Measurements from ENCODE around the gene MIER2. TPM values are rescaled to one million over a fixed set of nuclear protein-coding genes. Genes with fewer than 3 reads are reported as not detected.

MIER2 gene
- polyA plus RNA-seq, 4 donors: 10.3 to 18.9 (median 14.4) TPM

DNA sequence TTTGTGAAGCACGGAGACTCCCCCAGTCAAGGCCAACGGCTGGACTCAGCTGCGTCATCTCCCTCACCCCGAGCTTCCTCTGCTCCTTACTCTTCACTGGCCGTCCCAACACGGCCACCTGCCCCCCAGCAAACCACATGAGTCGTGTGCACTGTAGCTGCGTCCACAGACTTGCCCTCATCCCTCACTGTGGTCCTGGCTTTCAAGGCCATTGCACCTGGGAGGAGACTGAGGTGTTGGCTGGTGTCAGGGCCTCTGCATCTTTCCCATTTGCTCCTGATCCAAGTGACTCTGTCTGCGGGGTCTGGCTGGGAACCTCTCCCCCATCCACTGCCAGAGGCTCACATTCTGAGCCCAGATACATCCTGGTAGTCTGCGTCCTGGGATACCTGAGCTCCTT lies 64.9 kb downstream of the MIER2 start:
- no peak for FAIRE-seq
- Histone ChIP-seq H3K36me3 (ENCODE audit: control insufficient read depth in 3 of 3, insufficient read depth in 2 of 3, low read depth in 1 of 3, low read length in 3 of 3) (peaks cover 0 to 3% (median 0%) of the 10 kb centered on the region in 3 donors), H3K27ac (ENCODE audit: low read depth in 1 of 3, low read length in 2 of 3) (no peak overlapping the region)

DNA sequence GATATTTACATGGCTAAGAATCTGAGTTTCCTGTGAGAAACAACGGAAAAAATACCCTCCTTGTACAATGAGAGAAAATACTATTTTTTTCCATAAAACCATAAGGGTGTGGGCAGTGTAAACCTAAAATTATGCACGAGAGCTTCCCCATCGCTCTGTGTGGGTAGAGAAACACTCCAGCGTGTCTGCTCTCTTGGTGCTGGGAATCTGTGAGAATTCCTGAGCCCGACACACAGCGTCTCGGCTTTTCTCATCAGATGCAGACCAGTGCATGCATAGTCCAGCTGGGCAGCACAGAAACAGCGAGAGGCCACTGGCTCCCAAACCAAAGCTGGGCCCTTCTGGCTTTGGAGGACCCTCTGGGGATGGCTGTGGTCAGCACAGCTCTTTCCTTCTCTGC lies 65.4 kb downstream of the MIER2 start:
- Histone ChIP-seq H3K4me1 (ENCODE audit: control insufficient read depth in 3 of 3, insufficient read depth in 2 of 3, low read depth in 1 of 3, low read length in 2 of 3) (no peaks in the 10 kb centered on the region), H3K27ac (ENCODE audit: low read depth in 1 of 3, low read length in 2 of 3) (no peak overlapping the region), H3K27me3 (ENCODE audit: control insufficient read depth in 3 of 3, insufficient read depth in 3 of 3, low read length in 3 of 3) (peaks cover 0 to 2% (median 0%) of the 10 kb centered on the region in 3 donors), H3K36me3 (ENCODE audit: control insufficient read depth in 3 of 3, insufficient read depth in 2 of 3, low read depth in 1 of 3, low read length in 3 of 3) (peaks cover 0 to 3% (median 0%) of the 10 kb centered on the region in 3 donors), H3K4me3 (ENCODE audit: low read depth in 1 of 3, low read length in 3 of 3) (no peak overlapping the region), H3K9me3 (ENCODE audit: control insufficient read depth in 2 of 2, insufficient read depth in 1 of 2, low read depth in 1 of 2, low read length in 1 of 2) (no peaks in the 10 kb centered on the region)
- FAIRE-seq (no peak), DNase-seq (no peak)
- WGBS, 3 donors: 85 to 92% (median 90%) methylated on average over 8 of the region's 8 CpGs

More for the DNA sequence above, 64.9 kb downstream of the MIER2 start:
- H3K4me1 ChIP-seq (ENCODE audit: control insufficient read depth in 3 of 3, insufficient read depth in 2 of 3, low read depth in 1 of 3, low read length in 2 of 3): no peaks in the 10 kb centered on the region
- DNase-seq: no peak
- WGBS, 3 donors: 82% methylated on average over 10 of the region's 10 CpGs
- H3K9me3 ChIP-seq (ENCODE audit: control insufficient read depth in 2 of 2, insufficient read depth in 1 of 2, low read depth in 1 of 2, low read length in 1 of 2): no peaks in the 10 kb centered on the region
- H3K27me3 ChIP-seq (ENCODE audit: control insufficient read depth in 3 of 3, insufficient read depth in 3 of 3, low read length in 3 of 3): peaks cover 0 to 2% (median 0%) of the 10 kb centered on the region in 3 donors
- no peak overlapping the region for H3K4me3 ChIP-seq (ENCODE audit: low read depth in 1 of 3, low read length in 3 of 3)

DNA sequence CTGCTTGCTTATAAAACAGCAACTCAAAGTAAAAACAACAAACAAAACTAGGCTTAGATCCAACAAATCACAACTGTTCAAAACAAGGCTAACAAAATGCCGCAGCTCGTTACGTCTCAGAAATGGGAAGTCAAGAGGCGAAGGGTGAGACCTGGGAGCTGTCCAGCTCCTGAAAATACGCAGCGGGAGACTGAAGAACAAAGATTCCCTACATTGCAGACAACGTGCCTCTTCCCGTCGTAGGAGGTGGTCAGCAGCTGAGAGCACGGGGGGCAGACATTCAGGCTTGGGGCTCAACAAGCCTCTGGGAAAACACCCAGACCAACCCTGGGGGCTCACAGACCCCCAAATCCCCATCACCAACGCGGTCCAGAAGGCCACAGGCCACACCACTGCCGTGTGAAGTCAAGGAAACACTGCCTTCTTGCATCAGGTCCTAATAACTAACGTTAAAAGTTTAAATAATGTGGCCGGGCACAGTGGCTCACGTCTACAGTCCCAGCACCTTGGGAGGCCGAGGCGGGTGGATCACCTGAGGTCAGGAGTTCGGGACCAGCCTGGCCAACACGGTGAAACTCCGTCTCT lies 66.9 kb downstream of the MIER2 start:
- Histone ChIP-seq H3K4me1 (ENCODE audit: control insufficient read depth in 3 of 3, insufficient read depth in 2 of 3, low read depth in 1 of 3, low read length in 2 of 3) (no peaks in the 10 kb centered on the region), H3K4me3 (ENCODE audit: low read depth in 1 of 3, low read length in 3 of 3) (no peak overlapping the region), H3K27me3 (ENCODE audit: control insufficient read depth in 3 of 3, insufficient read depth in 3 of 3, low read length in 3 of 3) (peaks cover 0 to 2% (median 0%) of the 10 kb centered on the region in 3 donors), H3K27ac (ENCODE audit: low read depth in 1 of 3, low read length in 2 of 3) (no peak overlapping the region), H3K9me3 (ENCODE audit: control insufficient read depth in 2 of 2, insufficient read depth in 1 of 2, low read depth in 1 of 2, low read length in 1 of 2) (no peaks in the 10 kb centered on the region), H3K36me3 (ENCODE audit: control insufficient read depth in 3 of 3, insufficient read depth in 2 of 3, low read depth in 1 of 3, low read length in 3 of 3) (peaks cover 0 to 3% (median 0%) of the 10 kb centered on the region in 3 donors)
- DNase-seq (peak in 1 of 2 donors; percentile 60), FAIRE-seq (no peak)
- WGBS, 3 donors: 40 to 70% (median 69%) methylated on average over 21 of the region's 21 CpGs

DNA sequence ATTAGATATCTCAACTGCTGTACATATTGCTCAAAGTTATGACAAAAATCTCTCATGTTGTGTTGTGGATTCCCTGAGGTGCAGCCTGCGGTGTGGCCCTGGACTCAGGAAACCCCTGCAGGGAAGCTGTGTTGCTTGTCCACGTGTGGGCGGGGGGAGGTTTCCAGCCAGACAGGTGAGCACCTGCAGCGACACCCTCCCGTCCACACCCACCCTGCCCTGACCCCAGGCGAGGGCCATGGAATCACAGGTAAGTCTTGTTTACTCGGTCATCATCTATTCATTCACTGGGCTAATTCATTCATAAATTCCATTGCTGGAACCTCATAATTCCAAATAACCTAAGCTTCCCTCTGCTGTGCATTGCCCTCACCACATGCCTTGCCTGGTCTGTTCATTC lies 67.5 kb downstream of the MIER2 start:
- no peak for DNase-seq

DNA sequence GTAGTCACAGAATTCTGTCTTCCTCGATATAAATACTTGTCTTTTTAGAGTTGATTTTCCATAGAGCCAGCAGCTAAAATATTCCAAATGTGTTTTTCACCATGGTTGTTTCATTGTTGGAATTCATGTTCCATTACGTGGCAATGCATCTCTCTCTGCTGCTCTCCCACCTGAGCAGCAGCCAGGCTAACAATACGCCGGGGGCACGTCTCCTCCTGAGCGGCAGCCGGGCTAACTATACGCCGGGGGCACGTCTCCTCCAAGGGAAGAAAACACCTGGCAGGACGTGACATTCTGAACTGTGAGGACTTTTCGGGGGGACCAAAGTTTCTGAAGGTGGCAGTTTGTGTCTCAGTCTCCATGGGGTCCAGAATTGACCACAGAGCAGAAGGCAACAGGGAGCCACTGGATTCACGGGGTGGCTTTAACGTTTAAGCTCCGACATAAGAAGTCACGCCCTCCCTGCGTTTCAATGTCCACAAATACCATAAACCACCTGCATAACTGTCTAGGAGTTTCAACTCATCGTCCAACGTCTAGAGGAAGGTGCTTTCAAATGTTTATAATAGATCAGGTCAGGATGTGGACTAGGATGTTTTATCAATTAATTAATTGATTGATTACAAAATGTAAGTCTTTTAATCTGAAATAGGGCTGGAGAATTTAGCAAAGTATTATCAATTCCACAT lies 68.5 kb downstream of the MIER2 start:
- WGBS, 3 donors: 73 to 85% (median 74%) methylated on average over 19 of the region's 19 CpGs
- peaks cover 0 to 2% (median 0%) of the 10 kb centered on the region in 3 donors for H3K27me3 ChIP-seq (ENCODE audit: control insufficient read depth in 3 of 3, insufficient read depth in 3 of 3, low read length in 3 of 3)
- no peak for FAIRE-seq
- no peak overlapping the region for H3K4me3 ChIP-seq (ENCODE audit: low read depth in 1 of 3, low read length in 3 of 3)
- H3K27ac ChIP-seq (ENCODE audit: low read depth in 1 of 3, low read length in 2 of 3): no peak overlapping the region
- no peaks in the 10 kb centered on the region for H3K36me3 ChIP-seq (ENCODE audit: control insufficient read depth in 3 of 3, insufficient read depth in 2 of 3, low read depth in 1 of 3, low read length in 3 of 3)
- H3K9me3 ChIP-seq (ENCODE audit: control insufficient read depth in 2 of 2, insufficient read depth in 1 of 2, low read depth in 1 of 2, low read length in 1 of 2): no peaks in the 10 kb centered on the region
- H3K4me1 ChIP-seq (ENCODE audit: control insufficient read depth in 3 of 3, insufficient read depth in 2 of 3, low read depth in 1 of 3, low read length in 2 of 3): no peaks in the 10 kb centered on the region
- no peak for DNase-seq

More for the DNA sequence above, 67.5 kb downstream of the MIER2 start:
- WGBS, 3 donors: 69 to 73% (median 72%) methylated on average over 7 of the region's 7 CpGs
- Histone ChIP-seq H3K4me1 (ENCODE audit: control insufficient read depth in 3 of 3, insufficient read depth in 2 of 3, low read depth in 1 of 3, low read length in 2 of 3) (no peaks in the 10 kb centered on the region), H3K9me3 (ENCODE audit: control insufficient read depth in 2 of 2, insufficient read depth in 1 of 2, low read depth in 1 of 2, low read length in 1 of 2) (no peaks in the 10 kb centered on the region), H3K27me3 (ENCODE audit: control insufficient read depth in 3 of 3, insufficient read depth in 3 of 3, low read length in 3 of 3) (peaks cover 0 to 2% (median 0%) of the 10 kb centered on the region in 3 donors), H3K27ac (ENCODE audit: low read depth in 1 of 3, low read length in 2 of 3) (no peak overlapping the region), H3K36me3 (ENCODE audit: control insufficient read depth in 3 of 3, insufficient read depth in 2 of 3, low read depth in 1 of 3, low read length in 3 of 3) (peaks cover 0 to 3% (median 0%) of the 10 kb centered on the region in 3 donors), H3K4me3 (ENCODE audit: low read depth in 1 of 3, low read length in 3 of 3) (no peak overlapping the region)
- no peak for FAIRE-seq

DNA sequence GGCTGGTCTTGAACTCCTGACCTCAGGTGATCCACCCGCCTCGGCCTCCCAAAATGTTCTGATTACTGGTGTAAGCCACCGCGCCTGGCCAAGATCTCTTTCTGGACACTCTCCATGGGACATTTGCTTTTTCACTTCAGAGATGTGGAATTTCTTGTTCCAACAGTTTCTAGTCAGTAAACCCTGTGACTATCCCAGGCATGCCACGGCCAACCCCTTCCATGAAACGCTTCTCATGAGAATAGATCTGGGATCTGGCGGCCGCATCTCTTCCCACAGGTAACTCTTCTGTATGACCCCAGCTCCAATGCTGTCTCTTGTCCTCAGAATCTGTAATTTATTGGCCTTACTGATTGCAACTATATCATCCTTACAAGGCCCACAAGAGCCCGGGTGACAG lies 69.6 kb downstream of the MIER2 start:
- Histone ChIP-seq H3K36me3 (ENCODE audit: control insufficient read depth in 3 of 3, insufficient read depth in 2 of 3, low read depth in 1 of 3, low read length in 3 of 3) (no peaks in the 10 kb centered on the region), H3K27me3 (ENCODE audit: control insufficient read depth in 3 of 3, insufficient read depth in 3 of 3, low read length in 3 of 3) (peaks cover 0 to 2% (median 0%) of the 10 kb centered on the region in 3 donors), H3K4me3 (ENCODE audit: low read depth in 1 of 3, low read length in 3 of 3) (no peak overlapping the region), H3K9me3 (ENCODE audit: control insufficient read depth in 2 of 2, insufficient read depth in 1 of 2, low read depth in 1 of 2, low read length in 1 of 2) (no peaks in the 10 kb centered on the region), H3K27ac (ENCODE audit: low read depth in 1 of 3, low read length in 2 of 3) (no peak overlapping the region), H3K4me1 (ENCODE audit: control insufficient read depth in 3 of 3, insufficient read depth in 2 of 3, low read depth in 1 of 3, low read length in 2 of 3) (no peaks in the 10 kb centered on the region)
- DNase-seq (no peak), FAIRE-seq (no peak)
- WGBS, 3 donors: 87 to 93% (median 91%) methylated on average over 9 of the region's 9 CpGs

DNA sequence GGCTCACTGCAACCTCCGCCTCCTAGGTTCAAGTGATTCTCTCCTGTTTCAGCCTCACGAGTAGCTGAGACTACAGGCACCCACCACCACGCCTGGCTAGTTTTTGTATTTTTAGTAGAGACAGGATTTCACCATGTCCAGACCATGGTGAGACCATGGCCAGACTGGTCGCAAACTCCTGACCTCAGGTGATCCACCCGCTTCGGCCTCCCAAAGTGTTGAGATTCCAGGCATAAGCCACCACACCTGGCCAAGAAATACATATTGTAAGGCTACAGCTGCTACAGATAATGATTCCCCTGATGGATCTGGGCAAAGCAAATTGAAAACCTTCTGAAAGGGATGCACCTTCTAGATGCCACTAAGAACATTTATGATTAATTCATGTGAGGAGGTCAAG lies 71.2 kb downstream of the MIER2 start:
- 79 to 90% (median 85%) methylated on average over 6 of the region's 6 CpGs for WGBS, 3 donors
- H3K36me3 ChIP-seq (ENCODE audit: control insufficient read depth in 3 of 3, insufficient read depth in 2 of 3, low read depth in 1 of 3, low read length in 3 of 3): no peaks in the 10 kb centered on the region
- H3K4me3 ChIP-seq (ENCODE audit: low read depth in 1 of 3, low read length in 3 of 3): no peak overlapping the region
- no peaks in the 10 kb centered on the region for H3K9me3 ChIP-seq (ENCODE audit: control insufficient read depth in 2 of 2, insufficient read depth in 1 of 2, low read depth in 1 of 2, low read length in 1 of 2)
- H3K4me1 ChIP-seq (ENCODE audit: control insufficient read depth in 3 of 3, insufficient read depth in 2 of 3, low read depth in 1 of 3, low read length in 2 of 3): no peaks in the 10 kb centered on the region
- peaks cover 0 to 2% (median 0%) of the 10 kb centered on the region in 3 donors for H3K27me3 ChIP-seq (ENCODE audit: control insufficient read depth in 3 of 3, insufficient read depth in 3 of 3, low read length in 3 of 3)
- FAIRE-seq (no peak), DNase-seq (no peak)
- H3K27ac ChIP-seq (ENCODE audit: low read depth in 1 of 3, low read length in 2 of 3): no peak overlapping the region

DNA sequence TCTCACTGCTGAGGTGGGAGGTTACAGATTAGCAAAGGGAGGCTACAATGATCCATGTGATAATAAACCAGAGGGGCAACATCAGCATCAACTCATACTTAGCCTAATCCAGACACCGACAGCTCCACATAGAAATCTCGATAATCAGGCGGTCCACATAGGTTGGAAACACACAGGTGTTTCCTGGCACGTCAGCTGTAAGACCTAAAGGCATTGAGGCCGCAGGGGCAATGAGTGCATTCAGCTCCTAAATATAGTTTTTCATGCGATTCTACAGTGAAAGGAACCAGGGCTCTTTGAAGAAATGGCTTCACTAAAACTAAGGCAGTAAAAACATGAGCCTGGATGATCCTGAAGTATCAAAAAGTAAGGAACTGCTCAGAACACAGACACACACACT lies 72.7 kb downstream of the MIER2 start:
- DNase-seq: no peak
- Histone ChIP-seq H3K27ac (ENCODE audit: low read depth in 1 of 3, low read length in 2 of 3) (no peak overlapping the region), H3K27me3 (ENCODE audit: control insufficient read depth in 3 of 3, insufficient read depth in 3 of 3, low read length in 3 of 3) (peaks cover 0 to 12% (median 4%) of the 10 kb centered on the region in 3 donors), H3K4me3 (ENCODE audit: low read depth in 1 of 3, low read length in 3 of 3) (no peak overlapping the region), H3K4me1 (ENCODE audit: control insufficient read depth in 3 of 3, insufficient read depth in 2 of 3, low read depth in 1 of 3, low read length in 2 of 3) (no peaks in the 10 kb centered on the region), H3K36me3 (ENCODE audit: control insufficient read depth in 3 of 3, insufficient read depth in 2 of 3, low read depth in 1 of 3, low read length in 3 of 3) (no peaks in the 10 kb centered on the region), H3K9me3 (ENCODE audit: control insufficient read depth in 2 of 2, insufficient read depth in 1 of 2, low read depth in 1 of 2, low read length in 1 of 2) (no peaks in the 10 kb centered on the region)
- WGBS, 3 donors: 62 to 65% (median 65%) methylated on average over 6 of the region's 6 CpGs
- FAIRE-seq: no peak
